B cell (primary cell): ENCODE measurements around the gene LIPG. TPM values are rescaled to one million over a fixed set of nuclear protein-coding genes. Genes with fewer than 3 reads are reported as not detected.

ENCODE experiments used
- ATAC-seq: fragments of 200-7000 bp; cut with Tn5 transposase; one replicate; pipeline ENCODE4 v1.10.0; 2021; ENCODE audit warnings: low read depth, mild to moderate bottlenecking, moderate number of reproducible peaks, moderate library complexity
- CTCF ChIA-PET: fragments of 350-600 bp; sonication (Branson Sonifier 250); formaldehyde crosslinking; loops from one replicate; lab custom pipeline; 2021; ENCODE audit warnings: antibody characterized with exemption, inconsistent platforms; lab: Charles Lee
- POLR2A ChIA-PET: fragments of 350-600 bp; sonication (Branson Sonifier 250); formaldehyde crosslinking; loops from one replicate; lab custom pipeline; 2021; ENCODE audit warnings: antibody characterized with exemption; lab: Charles Lee
- DNase-seq: peaks from one replicate; pipeline ENCODE4 v3.0.0; 2013
- H2AFZ ChIP-seq: 2 replicates; pipeline ENCODE4 v1.6.1; 2012; ENCODE audit warnings: mild to moderate bottlenecking, low read depth, low read length; ENCODE audit not compliant: insufficient read depth, poor library complexity, severe bottlenecking
- H3K27ac ChIP-seq, 2 donors: 1 replicate in 1 of 2; 2 replicates in 1 of 2; pipeline ENCODE4 v1.5.1; 2012 to 2013; ENCODE audit warnings: low read length in 2 of 2, mild to moderate bottlenecking in 2 of 2, moderate library complexity in 1 of 2
- H3K27me3 ChIP-seq, 4 experiments: fragments of 200-600 bp in 1 of 4; sonication (generic) in 1 of 4; replicated peaks in 1 of 4; 1 replicate in 2 of 4; 2 replicates in 2 of 4; pipeline versions ENCODE4 v1.6.1 to v1.7.0; 2013 to 2016; ENCODE audit warnings: low read length in 3 of 4, mild to moderate bottlenecking in 2 of 4, mixed read lengths in 1 of 4, moderate library complexity in 1 of 4; ENCODE audit not compliant: insufficient read depth in 4 of 4, control insufficient read depth in 3 of 4; ENCODE audit errors: control extremely low read depth in 1 of 4
- H3K36me3 ChIP-seq, 2 experiments: replicated peaks in 1 of 2; 1 replicate in 1 of 2; 2 replicates in 1 of 2; pipeline versions ENCODE4 v1.6.1 to v1.7.1; 2013; ENCODE audit warnings: low read length in 1 of 2; ENCODE audit not compliant: insufficient read depth in 2 of 2, control insufficient read depth in 1 of 2; ENCODE audit errors: control extremely low read depth in 1 of 2, extremely low read depth in 1 of 2
- H3K4me1 ChIP-seq, 2 donors: fragments of 200-600 bp in 1 of 2; sonication (generic) in 1 of 2; 1 replicate in 1 of 2; 2 replicates in 1 of 2; pipeline versions ENCODE4 v1.5.1 to v1.6.1; 2013 to 2017; ENCODE audit warnings: low read length in 2 of 2; ENCODE audit not compliant: control insufficient read depth in 2 of 2, insufficient read depth in 2 of 2
- H3K4me2 ChIP-seq: replicated peaks from 2 replicates; pipeline ENCODE3; 2012; ENCODE audit warnings: mild to moderate bottlenecking, low read depth, low read length; ENCODE audit not compliant: poor library complexity, severe bottlenecking
- H3K4me3 ChIP-seq, 5 experiments: fragments of 200-600 bp in 1 of 5; sonication (generic) in 1 of 5; 1 replicate in 3 of 5; 2 replicates in 2 of 5; pipeline versions ENCODE4 v1.5.1 to v1.7.0; 2011 to 2016; ENCODE audit warnings: low read length in 4 of 5, mild to moderate bottlenecking in 4 of 5, low read depth in 2 of 5, control low read depth in 1 of 5, moderate library complexity in 1 of 5; ENCODE audit not compliant: insufficient read depth in 1 of 5; ENCODE audit errors: control extremely low read depth in 1 of 5, extremely low read depth in 1 of 5
- H3K79me2 ChIP-seq: fragments of 200-600 bp; sonication (generic); one replicate; pipeline ENCODE4 v1.6.0; 2016; ENCODE audit warnings: low read length; ENCODE audit not compliant: control insufficient read depth, insufficient read depth
- H3K9ac ChIP-seq: fragments of 200-600 bp; sonication (generic); 2 replicates; pipeline ENCODE4 v1.6.1; 2017; ENCODE audit warnings: mild to moderate bottlenecking, low read length, moderate library complexity
- H3K9me3 ChIP-seq, 3 donors: one replicate each; pipeline versions ENCODE4 v1.6.1 to v1.7.1; 2013; ENCODE audit warnings: low read length in 2 of 3; ENCODE audit not compliant: control insufficient read depth in 2 of 3, insufficient read depth in 1 of 3; ENCODE audit errors: control extremely low read depth in 1 of 3
- H4K20me1 ChIP-seq: 2 replicates; pipeline ENCODE4 v1.6.0; 2012; ENCODE audit warnings: mild to moderate bottlenecking, low read length; ENCODE audit not compliant: insufficient read depth, control insufficient read depth, poor library complexity, severe bottlenecking
- H3K27ac Mint-ChIP-seq: one replicate; pipeline ENCODE4 v1.8.0; 2021; ENCODE audit warnings: mixed read lengths
- H3K27me3 Mint-ChIP-seq: one replicate; pipeline ENCODE4 v1.8.0; 2021; ENCODE audit warnings: mixed read lengths
- H3K4me1 Mint-ChIP-seq: one replicate; pipeline ENCODE4 v1.8.0; 2021; ENCODE audit warnings: mixed read lengths
- H3K4me3 Mint-ChIP-seq: one replicate; pipeline ENCODE4 v1.8.0; 2021; ENCODE audit warnings: mixed read lengths
- H3K9me3 Mint-ChIP-seq: one replicate; pipeline ENCODE4 v1.8.0; 2022; ENCODE audit warnings: mixed read lengths; ENCODE audit not compliant: insufficient read depth
- EZH2 ChIP-seq: IDR thresholded peaks from 2 replicates; pipeline ENCODE4 v1.6.1; 2012; ENCODE audit warnings: borderline replicate concordance, low read depth, mild to moderate bottlenecking, moderate library complexity, low read length; ENCODE audit not compliant: insufficient read depth, poor library complexity, severe bottlenecking
- WGBS: methylation state at CpG from one replicate; pipeline ENCODE4 v1.1.5; 2013; ENCODE audit warnings: missing lambda C conversion rate; ENCODE audit not compliant: insufficient coverage; 5-methylcytosine and 5-hydroxymethylcytosine counted together
- intact Hi-C: fragments of 100-400 bp; cut with micrococcal nuclease; formaldehyde crosslinking; loops from one replicate; pipeline ENCODE4 v1.10.0; 2022
- polyA plus RNA-seq: library from polyadenylated mRNA; depleted of rRNA; stranded (reverse); fragments of >200 nt; gene quantifications from 2 replicates; pipeline ENCODE4 v1.2.3, GENCODE V29; 2012
- total RNA-seq, 2 donors: library from RNA; stranded (reverse); fragments of 120-200 nt in 1 of 2; gene quantifications; 1 replicate in 1 of 2; 2 replicates in 1 of 2; pipeline versions ENCODE4 v1.2.3 to v1.2.4, GENCODE V29; 2013 to 2022
- TF ChIP-seq, protein P1 (sequence below): fragments of 200-600 bp; IDR thresholded peaks from one replicate; pipeline ENCODE4 v1.8.0; 2022; ENCODE audit warnings: antibody characterized with exemption, mild to moderate bottlenecking

The LIPG gene
- total and polyA plus RNA-seq, 2 donors (not counting 1 experiment from before 2014, with no cell fraction given) = not detected

GRCh38 chr18:49524349-49524748 lies 37.5 kb upstream of the LIPG start:
- Mint-ChIP-seq H3K27ac (no peak overlapping the region), H3K9me3 (no peaks in the 10 kb centered on the region), H3K4me3 (no peak overlapping the region), H3K4me1 (no peaks in the 10 kb centered on the region), H3K27me3 (peaks cover 17% of the 10 kb centered on the region)
- CTCF ChIA-PET = interaction anchor here (1.1 to 2.2 kb wide), 2 partner anchors 9 to 14 kb away, joined by 3 to 8 read pairs; no protein-coding TSS in a partner anchor
- H3K9ac ChIP-seq = no peak overlapping the region
- intact Hi-C loops = no loop called here
- POLR2A ChIA-PET = no interaction called here
- WGBS = no CpG with 5 or more reads among the region's 2 CpGs
- H3K79me2 ChIP-seq = no peaks in the 10 kb centered on the region
- TF ChIP-seq EZH2 = no peak
- TF ChIP-seq, protein P1, sequence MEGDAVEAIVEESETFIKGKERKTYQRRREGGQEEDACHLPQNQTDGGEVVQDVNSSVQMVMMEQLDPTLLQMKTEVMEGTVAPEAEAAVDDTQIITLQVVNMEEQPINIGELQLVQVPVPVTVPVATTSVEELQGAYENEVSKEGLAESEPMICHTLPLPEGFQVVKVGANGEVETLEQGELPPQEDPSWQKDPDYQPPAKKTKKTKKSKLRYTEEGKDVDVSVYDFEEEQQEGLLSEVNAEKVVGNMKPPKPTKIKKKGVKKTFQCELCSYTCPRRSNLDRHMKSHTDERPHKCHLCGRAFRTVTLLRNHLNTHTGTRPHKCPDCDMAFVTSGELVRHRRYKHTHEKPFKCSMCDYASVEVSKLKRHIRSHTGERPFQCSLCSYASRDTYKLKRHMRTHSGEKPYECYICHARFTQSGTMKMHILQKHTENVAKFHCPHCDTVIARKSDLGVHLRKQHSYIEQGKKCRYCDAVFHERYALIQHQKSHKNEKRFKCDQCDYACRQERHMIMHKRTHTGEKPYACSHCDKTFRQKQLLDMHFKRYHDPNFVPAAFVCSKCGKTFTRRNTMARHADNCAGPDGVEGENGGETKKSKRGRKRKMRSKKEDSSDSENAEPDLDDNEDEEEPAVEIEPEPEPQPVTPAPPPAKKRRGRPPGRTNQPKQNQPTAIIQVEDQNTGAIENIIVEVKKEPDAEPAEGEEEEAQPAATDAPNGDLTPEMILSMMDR = no peak
- no peak overlapping the region for H3K27ac ChIP-seq
- no peaks in the 10 kb centered on the region for H3K36me3 ChIP-seq
- no peaks in the 10 kb centered on the region for H4K20me1 ChIP-seq
- H3K4me2 ChIP-seq = no peak overlapping the region
- peaks cover 0 to 3% (median 0%) of the 10 kb centered on the region in 4 experiments for H3K27me3 ChIP-seq
- no peak overlapping the region for H2AFZ ChIP-seq
- no peaks in the 10 kb centered on the region for H3K9me3 ChIP-seq
- no peak for DNase-seq
- no peaks in the 10 kb centered on the region for H3K4me1 ChIP-seq
- no peak for ATAC-seq
- no peak overlapping the region for H3K4me3 ChIP-seq

DNA sequence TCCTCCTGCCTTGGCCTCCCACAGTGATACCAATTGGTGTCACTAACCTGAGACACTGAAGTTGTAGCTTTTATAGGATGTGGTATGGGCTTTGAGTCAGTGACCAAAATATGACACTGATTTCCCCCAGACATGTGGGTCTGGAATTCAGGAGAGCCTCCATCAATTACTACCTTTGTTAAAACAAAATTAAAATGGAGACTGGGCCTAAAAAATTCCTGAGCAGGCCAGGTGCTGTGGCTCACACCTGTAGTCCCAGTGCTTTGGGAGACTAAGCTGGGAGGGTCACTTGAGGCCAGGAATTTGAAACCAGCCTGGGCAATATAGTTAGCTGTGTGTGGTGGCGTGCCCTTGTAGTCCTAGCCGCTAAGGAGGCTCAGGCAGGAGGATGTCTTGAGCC lies 36.9 kb upstream of the LIPG start:
- no peak overlapping the region for H3K4me2 ChIP-seq
- DNase-seq (no peak), ATAC-seq (no peak)
- no peaks in the 10 kb centered on the region for H3K36me3 ChIP-seq
- peaks cover 21% of the 10 kb centered on the region for H3K27me3 Mint-ChIP-seq
- no peak overlapping the region for H3K4me3 Mint-ChIP-seq
- H3K27ac ChIP-seq = no peak overlapping the region
- H3K9me3 Mint-ChIP-seq = no peaks in the 10 kb centered on the region
- no peaks in the 10 kb centered on the region for H3K9me3 ChIP-seq
- H4K20me1 ChIP-seq = no peaks in the 10 kb centered on the region
- H3K27ac Mint-ChIP-seq = no peak overlapping the region
- H3K79me2 ChIP-seq = no peaks in the 10 kb centered on the region
- no peaks in the 10 kb centered on the region for H3K4me1 ChIP-seq
- ChIA-PET CTCF (interaction anchor here (0.6 to 2.2 kb wide), 3 partner anchors 9 to 671 kb away, joined by 3 to 8 read pairs (median 5); no protein-coding TSS in a partner anchor), POLR2A (no interaction called here)
- peaks cover 0 to 3% (median 0%) of the 10 kb centered on the region in 4 experiments for H3K27me3 ChIP-seq
- H2AFZ ChIP-seq = no peak overlapping the region
- no peak overlapping the region for H3K4me3 ChIP-seq
- H3K4me1 Mint-ChIP-seq = no peaks in the 10 kb centered on the region
- WGBS = 100% methylated on average over 2 of the region's 2 CpGs
- H3K9ac ChIP-seq = no peak overlapping the region
- intact Hi-C loops = no loop called here
- TF ChIP-seq, protein P1 = no peak
- TF ChIP-seq EZH2 = no peak
